H9 (cell line): ENCODE measurements around the gene ATP13A3. TPM values are rescaled to one million over a fixed set of nuclear protein-coding genes. Genes with fewer than 3 reads are reported as not detected.

Source experiments
- DNase-seq: peaks from one replicate; pipeline ENCODE4 v3.0.0-alpha.2; 2017
- H2AFZ ChIP-seq: one replicate; pipeline ENCODE4 v1.6.1; 2013; ENCODE audit warnings: mild to moderate bottlenecking, low read length, control low read depth, moderate library complexity
- H2AK5ac ChIP-seq: 2 replicates; pipeline ENCODE4 v1.6.1; 2013; ENCODE audit warnings: low read length, control low read depth, mixed read lengths; ENCODE audit not compliant: insufficient read length
- H2BK120ac ChIP-seq: one replicate; pipeline ENCODE4 v1.6.1; 2013; ENCODE audit warnings: low read depth, mild to moderate bottlenecking, low read length, control low read depth, inconsistent platforms; ENCODE audit not compliant: poor library complexity, severe bottlenecking
- H2BK12ac ChIP-seq: 2 replicates; pipeline ENCODE4 v1.6.1; 2013; ENCODE audit warnings: low read length, control low read depth, mixed read lengths, low read depth; ENCODE audit not compliant: insufficient read length
- H2BK15ac ChIP-seq: 2 replicates; pipeline ENCODE4 v1.6.1; 2013; ENCODE audit warnings: low read depth, low read length, control low read depth
- H2BK20ac ChIP-seq: one replicate; pipeline ENCODE4 v1.6.1; 2013; ENCODE audit warnings: low read depth, mild to moderate bottlenecking, low read length, control low read depth, inconsistent platforms; ENCODE audit not compliant: poor library complexity, severe bottlenecking
- H2BK5ac ChIP-seq: 2 replicates; pipeline ENCODE4 v1.6.1; 2013; ENCODE audit warnings: low read length, control low read depth, mixed read lengths; ENCODE audit not compliant: insufficient read length
- H3K14ac ChIP-seq: 2 replicates; pipeline ENCODE4 v1.6.1; 2013; ENCODE audit warnings: low read length, control low read depth; ENCODE audit not compliant: insufficient read depth
- H3K18ac ChIP-seq: 2 replicates; pipeline ENCODE4 v1.6.1; 2013; ENCODE audit warnings: low read depth, mild to moderate bottlenecking, mixed read lengths, low read length, control low read depth; ENCODE audit not compliant: insufficient read length
- H3K23ac ChIP-seq: 2 replicates; pipeline ENCODE4 v1.6.1; 2013; ENCODE audit warnings: low read length, control low read depth, mixed read lengths, low read depth; ENCODE audit not compliant: insufficient read length
- H3K23me2 ChIP-seq: 2 replicates; pipeline ENCODE4 v1.6.1; 2013; ENCODE audit warnings: low read depth, mild to moderate bottlenecking, mixed read lengths, low read length, control low read depth; ENCODE audit not compliant: insufficient read length, poor library complexity, severe bottlenecking
- H3K27ac ChIP-seq: 2 replicates; pipeline ENCODE4 v1.5.1; 2013; ENCODE audit warnings: low read length, control low read depth, mixed read lengths, low read depth; ENCODE audit not compliant: insufficient read length
- H3K27me3 ChIP-seq: 2 replicates; pipeline ENCODE4 v1.6.1; 2013; ENCODE audit warnings: low read length, control low read depth, inconsistent platforms; ENCODE audit not compliant: insufficient read depth
- H3K4ac ChIP-seq: 2 replicates; pipeline ENCODE4 v1.6.1; 2013; ENCODE audit warnings: low read depth, mild to moderate bottlenecking, control low read depth, inconsistent platforms, low read length, moderate library complexity
- H3K4me1 ChIP-seq: 2 replicates; pipeline ENCODE4 v1.6.1; 2013; ENCODE audit warnings: low read length, control low read depth, inconsistent platforms; ENCODE audit not compliant: insufficient read depth
- H3K4me2 ChIP-seq: 2 replicates; pipeline ENCODE4 v1.6.1; 2013; ENCODE audit warnings: low read length, control low read depth, mixed read lengths; ENCODE audit not compliant: insufficient read length, insufficient read depth
- H3K56ac ChIP-seq: 2 replicates; pipeline ENCODE4 v1.6.1; 2013; ENCODE audit warnings: low read depth, mild to moderate bottlenecking, mixed read lengths, low read length, control low read depth; ENCODE audit not compliant: insufficient read length
- H3K79me1 ChIP-seq: 2 replicates; pipeline ENCODE4 v1.6.1; 2013; ENCODE audit warnings: low read depth, mild to moderate bottlenecking, moderate library complexity, low read length, control low read depth, inconsistent platforms; ENCODE audit not compliant: insufficient read depth, poor library complexity, severe bottlenecking
- H3K79me2 ChIP-seq: 2 replicates; pipeline ENCODE4 v1.6.1; 2013; ENCODE audit warnings: low read length, control low read depth, inconsistent platforms; ENCODE audit not compliant: insufficient read depth
- H3K9ac ChIP-seq: 2 replicates; pipeline ENCODE4 v1.6.1; 2013; ENCODE audit warnings: low read length, control low read depth, mixed read lengths; ENCODE audit not compliant: insufficient read length; ENCODE audit errors: extremely low read depth
- H3K9me3 ChIP-seq: one replicate; pipeline ENCODE4 v1.6.1; 2013; ENCODE audit warnings: low read depth, low read length, inconsistent platforms; ENCODE audit not compliant: control insufficient read depth
- H3T11ph ChIP-seq: one replicate; pipeline ENCODE4 v1.6.1; 2013; ENCODE audit warnings: mild to moderate bottlenecking, low read length, control low read depth, inconsistent platforms
- H4K20me1 ChIP-seq: one replicate; pipeline ENCODE4 v1.6.1; 2013; ENCODE audit not compliant: control insufficient read depth, insufficient read length, insufficient read depth
- H4K5ac ChIP-seq: 2 replicates; pipeline ENCODE4 v1.6.1; 2013; ENCODE audit warnings: low read depth, mild to moderate bottlenecking, mixed read lengths, low read length, control low read depth; ENCODE audit not compliant: insufficient read length
- H4K8ac ChIP-seq: replicated peaks from 2 replicates; pipeline ENCODE4 v1.6.1; 2013; ENCODE audit warnings: low read length, control low read depth, mixed read lengths, low read depth; ENCODE audit not compliant: insufficient read length
- H4K91ac ChIP-seq: 2 replicates; pipeline ENCODE4 v1.6.1; 2013; ENCODE audit warnings: low read depth, mild to moderate bottlenecking, moderate library complexity, mixed read lengths, low read length, control low read depth; ENCODE audit not compliant: insufficient read length
- H3K27ac Mint-ChIP-seq, 3 experiments: 2 replicates in 2 of 3; 3 replicates in 1 of 3; pipeline ENCODE4 v1.8.0; 2020 to 2021; ENCODE audit warnings: mixed read lengths in 3 of 3, mild to moderate bottlenecking in 1 of 3, moderate library complexity in 1 of 3
- H3K27me3 Mint-ChIP-seq: 2 replicates; pipeline ENCODE4 v1.8.0; 2021; ENCODE audit warnings: low read depth, mild to moderate bottlenecking, moderate library complexity, mixed read lengths
- H3K36me3 Mint-ChIP-seq, 3 experiments: 2 replicates in 2 of 3; 3 replicates in 1 of 3; pipeline ENCODE4 v1.8.0; 2020 to 2021; ENCODE audit warnings: low read depth in 3 of 3, mixed read lengths in 3 of 3; ENCODE audit not compliant: insufficient read depth in 1 of 3
- H3K4me1 Mint-ChIP-seq, 2 experiments: 2 replicates each; pipeline ENCODE4 v1.8.0; 2020; ENCODE audit warnings: mixed read lengths in 2 of 2
- H3K4me3 Mint-ChIP-seq, 2 experiments: 2 replicates in 1 of 2; 3 replicates in 1 of 2; pipeline ENCODE4 v1.8.0; 2020 to 2021; ENCODE audit warnings: mild to moderate bottlenecking in 2 of 2, mixed read lengths in 2 of 2, moderate library complexity in 1 of 2
- H3K9me3 Mint-ChIP-seq, 2 experiments: 2 replicates in 1 of 2; 3 replicates in 1 of 2; pipeline ENCODE4 v1.8.0; 2020; ENCODE audit warnings: mild to moderate bottlenecking in 2 of 2, mixed read lengths in 2 of 2, moderate library complexity in 1 of 2
- WGBS: extraction: QIAGEN DNeasy Blood & Tissue Kit; methylation state at CpG from one replicate; pipeline ENCODE4 v1.1.7; 2013; ENCODE audit warnings: missing lambda C conversion rate, low lambda C conversion rate, mixed read lengths; ENCODE audit not compliant: insufficient read length; ENCODE audit errors: extremely low coverage; 5-methylcytosine and 5-hydroxymethylcytosine counted together
- total RNA-seq: library from RNA; stranded (reverse); gene quantifications from 2 replicates; pipeline ENCODE4 v1.2.1, GENCODE V29; 2021
- TF ChIP-seq, protein P1 (sequence below): fragments of 200-600 bp; sonication (generic); conservative IDR thresholded peaks from 3 replicates; pipeline ENCODE4 v1.8.0; 2021; ENCODE audit warnings: antibody characterized with exemption, mild to moderate bottlenecking

ATP13A3 gene
- total RNA-seq, 1 experiment from 2014 or later: 78.5 TPM

DNA sequence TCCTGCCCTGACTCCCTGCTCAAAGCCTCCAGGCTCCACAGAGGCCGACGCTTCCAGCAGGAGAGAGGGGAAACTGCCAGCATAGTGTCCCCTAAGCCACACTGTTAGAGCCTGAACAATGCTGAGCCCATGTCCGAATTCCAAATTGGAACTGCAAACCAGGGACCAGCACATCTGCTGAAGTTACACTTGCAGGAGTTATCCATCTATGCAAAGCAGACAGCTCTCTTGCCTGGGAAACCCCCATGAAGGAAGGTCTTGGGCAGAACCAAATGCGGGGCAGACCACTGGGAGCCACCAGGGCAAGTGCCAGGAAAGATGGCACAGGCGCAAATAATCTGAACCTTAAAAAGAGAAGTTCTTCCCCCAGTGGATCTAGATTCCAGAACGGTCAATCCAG lies 117.9 kb downstream of the ATP13A3 start:
- Histone ChIP-seq H3K23ac (no peak overlapping the region), H3K9ac (no peak overlapping the region), H3K27ac (no peak overlapping the region), H2AK5ac (no peak overlapping the region), H3K4me2 (no peak overlapping the region), H3T11ph (no peak overlapping the region), H4K20me1 (no peaks in the 10 kb centered on the region), H2AFZ (no peak overlapping the region), H4K5ac (no peak overlapping the region), H3K27me3 (no peaks in the 10 kb centered on the region; the same call in 1 of the 2 replicates), H2BK120ac (no peak overlapping the region), H3K4ac (no peak overlapping the region), H4K8ac (no peak overlapping the region), H3K23me2 (no peaks in the 10 kb centered on the region), H3K14ac (no peak overlapping the region), H3K79me1 (no peaks in the 10 kb centered on the region), H2BK12ac (no peak overlapping the region), H4K91ac (no peak overlapping the region), H3K79me2 (no peaks in the 10 kb centered on the region), H3K9me3 (no peaks in the 10 kb centered on the region), H2BK20ac (no peak overlapping the region), H3K4me1 (no peaks in the 10 kb centered on the region), H3K18ac (no peak overlapping the region), H2BK15ac (no peak overlapping the region), H2BK5ac (no peak overlapping the region), H3K56ac (no peak overlapping the region)
- H3K27me3 Mint-ChIP-seq: peaks cover 21% of the 10 kb centered on the region
- no peak overlapping the region; a peak in 1 of 5 replicates for H3K4me3 Mint-ChIP-seq
- DNase-seq: no peak
- no CpG with 5 or more reads among the region's 6 CpGs for WGBS
- peaks cover 24 to 37% of the 10 kb centered on the region in 2 experiments for H3K4me1 Mint-ChIP-seq
- H3K9me3 Mint-ChIP-seq: no peaks in the 10 kb centered on the region; a peak in 1 of 5 replicates
- TF ChIP-seq, protein P1, sequence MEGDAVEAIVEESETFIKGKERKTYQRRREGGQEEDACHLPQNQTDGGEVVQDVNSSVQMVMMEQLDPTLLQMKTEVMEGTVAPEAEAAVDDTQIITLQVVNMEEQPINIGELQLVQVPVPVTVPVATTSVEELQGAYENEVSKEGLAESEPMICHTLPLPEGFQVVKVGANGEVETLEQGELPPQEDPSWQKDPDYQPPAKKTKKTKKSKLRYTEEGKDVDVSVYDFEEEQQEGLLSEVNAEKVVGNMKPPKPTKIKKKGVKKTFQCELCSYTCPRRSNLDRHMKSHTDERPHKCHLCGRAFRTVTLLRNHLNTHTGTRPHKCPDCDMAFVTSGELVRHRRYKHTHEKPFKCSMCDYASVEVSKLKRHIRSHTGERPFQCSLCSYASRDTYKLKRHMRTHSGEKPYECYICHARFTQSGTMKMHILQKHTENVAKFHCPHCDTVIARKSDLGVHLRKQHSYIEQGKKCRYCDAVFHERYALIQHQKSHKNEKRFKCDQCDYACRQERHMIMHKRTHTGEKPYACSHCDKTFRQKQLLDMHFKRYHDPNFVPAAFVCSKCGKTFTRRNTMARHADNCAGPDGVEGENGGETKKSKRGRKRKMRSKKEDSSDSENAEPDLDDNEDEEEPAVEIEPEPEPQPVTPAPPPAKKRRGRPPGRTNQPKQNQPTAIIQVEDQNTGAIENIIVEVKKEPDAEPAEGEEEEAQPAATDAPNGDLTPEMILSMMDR: no peak
- no peak overlapping the region for H3K27ac Mint-ChIP-seq
- H3K36me3 Mint-ChIP-seq: no peaks in the 10 kb centered on the region; a peak in 1 of 7 replicates
